GM18951 (cell line): Measurements from ENCODE around the gene RTN4RL1.
"Not testable (repeated sequence)": the region's sequence is repeated elsewhere in the genome, so short reads cannot be mapped to it uniquely, and the experiment has no call there.

Experiments
- POLR2A ChIP-seq: IDR thresholded peaks from 4 replicates; pipeline ENCODE4 v1.6.1; 2011; ENCODE audit warnings: mild to moderate bottlenecking; ENCODE audit not compliant: insufficient read length, insufficient read depth; ENCODE audit errors: extremely low read depth
- in situ Hi-C: fragments of 300-500 bp; cut with MboI; formaldehyde crosslinking; loops from one replicate; pipeline ENCODE4 v1.12.0; 2022; ENCODE audit warnings: low sequenced_read_pairs, mixed read lengths, inconsistent platforms; ENCODE audit not compliant: unreplicated experiment

RTN4RL1 gene

DNA sequence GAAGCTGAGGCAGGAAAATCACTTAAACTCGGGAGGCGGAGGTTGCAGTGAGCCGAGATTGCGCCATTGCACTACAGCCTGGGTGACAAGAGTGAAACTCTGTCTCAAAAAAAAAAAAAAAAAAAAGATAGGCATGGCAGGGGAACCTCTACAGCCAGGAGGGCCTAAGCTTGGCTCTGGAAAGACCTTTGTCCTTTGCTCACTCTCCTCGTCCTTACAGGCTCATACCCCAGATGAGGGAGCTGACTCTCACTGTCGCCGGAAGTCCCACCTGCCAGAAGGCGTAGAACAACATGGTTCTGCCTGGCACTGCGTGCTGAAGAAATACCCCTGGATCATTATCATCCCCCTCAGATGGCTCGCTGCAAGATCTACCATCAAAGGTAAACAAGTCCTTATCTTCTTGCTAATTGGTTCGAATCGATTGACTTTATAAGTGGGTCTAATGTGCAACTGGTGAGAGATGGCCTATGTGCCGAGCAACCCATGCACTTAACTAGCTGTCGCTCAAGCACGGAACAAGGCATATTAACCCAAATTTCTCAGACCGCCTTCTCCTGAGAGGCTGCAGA, 29.7 kb downstream of the RTN4RL1 start:
- no peak for TF ChIP-seq POLR2A
- in situ Hi-C loops = no loop called here

DNA sequence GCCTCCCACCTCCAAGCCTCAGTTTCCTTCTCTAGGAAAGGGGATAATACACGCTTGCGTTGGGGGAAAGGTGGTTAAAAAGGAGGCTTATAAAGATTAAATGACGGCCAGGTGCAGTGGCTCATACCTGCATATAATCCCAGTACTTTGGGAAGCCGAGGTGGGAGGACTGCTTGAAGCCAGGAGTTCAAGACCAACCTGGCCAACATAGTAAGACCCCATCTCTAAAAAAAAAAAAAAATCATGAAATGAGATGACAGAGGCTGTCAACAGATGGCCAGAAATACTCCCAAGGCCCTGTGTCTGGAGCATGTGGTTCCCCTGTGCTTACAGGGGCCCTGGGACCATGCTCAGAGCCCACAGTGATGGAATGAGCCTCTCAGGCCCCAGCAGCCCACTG, 30.4 kb downstream of the RTN4RL1 start:
- TF ChIP-seq POLR2A = no peak
- in situ Hi-C loops = no loop called here

DNA sequence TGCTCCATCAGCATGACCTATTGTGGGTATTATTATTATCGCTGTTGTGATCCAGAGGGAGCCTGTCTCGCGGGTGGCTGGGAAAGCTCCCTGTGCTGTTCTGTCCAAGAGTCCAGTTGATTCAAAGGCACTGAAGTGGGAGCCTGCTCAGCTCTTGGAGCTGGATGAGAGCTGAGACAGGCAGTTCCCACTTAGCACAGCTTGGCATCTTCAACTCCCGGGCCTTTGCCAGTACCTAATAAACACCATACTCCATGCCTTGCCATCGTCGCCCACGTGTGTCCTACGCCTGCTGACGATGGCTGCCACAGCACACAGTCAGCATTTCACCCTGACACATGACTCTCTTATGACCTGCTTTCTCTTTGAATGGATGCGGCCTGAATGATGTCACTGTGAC, 32.6 kb downstream of the RTN4RL1 start:
- TF ChIP-seq POLR2A = no peak
- in situ Hi-C loops = no loop called here

DNA sequence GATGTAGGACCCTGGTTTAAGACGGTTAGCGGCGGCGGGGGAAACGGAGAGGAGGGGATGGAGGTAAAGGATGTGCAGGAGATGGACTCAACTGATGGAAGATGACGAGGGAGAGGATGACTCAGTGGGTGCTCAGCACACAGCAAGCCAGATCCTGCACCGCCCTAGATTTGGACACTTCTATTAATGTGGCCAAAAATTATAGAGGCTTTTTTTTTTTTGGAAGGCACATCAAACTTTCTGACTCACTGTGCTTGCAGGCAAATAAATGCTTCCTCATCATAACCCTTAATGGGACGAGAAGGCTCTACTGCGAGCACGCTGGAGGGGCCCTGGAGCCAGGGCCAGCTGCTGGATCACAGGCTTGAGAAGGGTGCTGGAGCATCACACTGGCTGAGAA, 36.0 kb downstream of the RTN4RL1 start:
- in situ Hi-C loops = no loop called here
- no peak for TF ChIP-seq POLR2A

DNA sequence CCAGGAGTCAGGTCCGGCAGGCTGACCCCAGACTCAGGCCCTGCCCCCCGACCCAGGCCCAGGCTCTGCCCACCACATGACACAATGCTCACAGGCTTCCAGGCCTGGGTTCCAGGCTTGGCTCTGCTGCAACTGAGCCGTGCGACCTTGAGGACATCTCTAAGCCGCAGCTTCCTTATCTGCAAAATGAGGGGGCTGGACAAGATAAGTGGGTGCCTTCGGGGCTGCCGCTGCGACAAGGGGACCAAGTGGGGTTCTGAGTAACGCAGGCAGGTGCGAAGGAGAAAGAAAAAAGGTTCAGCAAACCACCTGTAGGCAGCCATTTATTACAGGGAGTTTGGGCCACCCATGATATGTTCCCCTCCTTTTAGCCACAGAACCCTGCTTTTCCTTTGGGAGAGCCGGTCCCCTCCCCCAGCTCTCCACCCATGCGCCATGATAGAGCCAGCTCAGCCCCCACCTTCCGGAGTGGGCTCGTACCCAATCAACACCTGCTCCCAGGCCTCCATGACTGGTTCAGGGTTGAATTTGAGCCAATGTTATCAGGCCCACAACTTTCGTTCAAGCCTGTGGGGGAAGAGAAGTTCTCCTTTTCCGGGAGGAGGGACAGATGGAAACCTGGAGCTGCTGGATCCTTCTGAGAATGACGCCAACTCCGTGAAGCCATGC, 38.2 kb downstream of the RTN4RL1 start:
- TF ChIP-seq POLR2A = no peak
- in situ Hi-C loops = no loop called here

DNA sequence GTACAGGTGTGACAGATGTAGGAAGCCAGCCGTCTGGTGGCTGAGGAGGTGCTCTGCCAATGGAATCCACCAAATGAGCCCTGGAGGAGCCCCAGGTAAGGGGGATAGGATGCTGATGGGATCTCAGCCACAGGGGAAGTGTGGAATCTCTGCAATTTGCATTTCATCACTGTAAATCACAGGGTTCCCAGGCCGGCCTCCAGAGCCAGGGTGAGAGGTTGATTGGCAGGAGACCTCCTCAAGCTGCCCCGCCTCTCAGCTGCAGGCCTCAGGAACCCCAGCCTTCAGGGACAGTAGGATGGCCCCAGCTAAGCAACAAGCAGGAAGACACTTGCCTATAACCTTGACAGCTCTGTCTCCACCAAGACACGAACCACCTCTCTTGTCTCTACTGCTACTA, 39.4 kb downstream of the RTN4RL1 start:
- in situ Hi-C loops = no loop called here
- TF ChIP-seq POLR2A = no peak

DNA sequence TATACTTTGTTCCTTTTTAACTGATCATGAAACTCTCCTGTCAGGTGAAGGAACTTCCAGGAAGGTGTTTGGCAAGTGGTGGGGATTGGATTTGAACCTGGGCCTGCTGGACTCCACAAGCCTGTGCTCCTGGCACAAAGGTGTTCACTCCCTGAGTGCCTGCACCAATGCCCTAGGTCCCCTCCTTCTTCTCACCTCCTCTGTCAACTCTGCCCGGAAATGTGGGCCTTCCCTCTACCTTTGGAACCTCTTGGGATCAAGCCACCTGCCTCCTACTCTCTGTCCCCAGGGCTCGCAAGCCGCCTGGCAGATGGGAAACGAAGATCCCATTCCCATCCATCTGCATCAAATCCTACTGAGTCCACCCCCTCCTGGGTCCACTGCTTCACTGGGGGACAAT, 40.0 kb downstream of the RTN4RL1 start:
- in situ Hi-C loops = no loop called here
- TF ChIP-seq POLR2A = no peak

DNA sequence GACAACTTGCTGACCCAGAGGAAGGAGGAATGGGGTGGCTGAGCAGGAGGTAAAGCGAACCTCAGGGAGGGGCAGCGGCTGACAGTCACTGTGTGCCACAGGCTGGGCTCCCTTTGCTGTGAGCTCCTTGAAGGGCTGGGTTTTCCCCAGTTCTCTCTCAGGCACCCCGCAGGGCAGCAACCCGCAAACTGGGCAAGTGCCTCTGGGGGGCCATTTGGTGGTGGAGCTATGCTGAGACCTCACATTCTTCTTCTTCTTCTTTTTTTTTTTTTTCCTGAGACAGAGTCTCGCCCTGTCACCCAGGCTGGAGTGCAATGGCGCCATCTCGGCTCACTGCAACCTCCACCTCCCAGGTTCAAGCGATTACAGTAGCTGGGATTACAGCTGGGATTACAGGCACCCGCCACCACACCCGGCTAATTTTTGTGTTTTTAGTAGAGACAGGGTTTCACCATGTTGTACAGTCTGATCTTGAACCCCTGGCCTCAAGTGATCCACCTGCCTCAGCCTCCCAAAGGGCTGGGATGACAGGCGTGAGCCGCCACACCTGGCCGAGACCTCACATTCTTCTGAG, 42.3 kb downstream of the RTN4RL1 start:
- in situ Hi-C loops = not testable (repeated sequence)

DNA sequence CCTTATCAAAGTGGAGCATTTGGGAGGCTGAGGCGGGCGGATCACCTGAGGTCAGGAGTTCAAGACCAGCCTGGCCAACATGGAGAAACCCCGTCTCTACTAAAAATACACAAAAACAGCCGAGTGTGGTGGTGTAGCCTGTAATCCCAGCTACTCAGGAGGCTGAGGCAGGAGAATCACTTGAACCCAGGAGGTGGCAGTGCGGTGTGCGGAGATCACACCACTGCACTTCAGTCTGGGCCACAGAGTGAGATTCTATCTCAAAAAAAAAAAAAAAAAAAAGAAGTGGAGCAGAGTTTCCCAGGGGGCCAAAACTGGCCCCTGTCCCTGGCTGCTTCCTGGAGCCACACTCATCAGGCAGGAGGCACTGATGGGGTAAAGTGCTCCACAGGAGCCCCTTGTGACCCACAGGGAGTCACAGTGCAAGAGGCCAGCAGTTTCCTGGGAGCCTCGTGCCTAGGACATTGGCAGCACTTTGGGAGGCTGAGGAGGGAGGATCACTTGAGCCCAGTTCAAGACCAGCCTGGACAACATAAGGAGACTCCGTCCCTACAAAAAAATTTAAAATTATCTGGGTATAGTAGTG, 44.4 kb downstream of the RTN4RL1 start:
- no peak for TF ChIP-seq POLR2A
- in situ Hi-C loops = no loop called here

DNA sequence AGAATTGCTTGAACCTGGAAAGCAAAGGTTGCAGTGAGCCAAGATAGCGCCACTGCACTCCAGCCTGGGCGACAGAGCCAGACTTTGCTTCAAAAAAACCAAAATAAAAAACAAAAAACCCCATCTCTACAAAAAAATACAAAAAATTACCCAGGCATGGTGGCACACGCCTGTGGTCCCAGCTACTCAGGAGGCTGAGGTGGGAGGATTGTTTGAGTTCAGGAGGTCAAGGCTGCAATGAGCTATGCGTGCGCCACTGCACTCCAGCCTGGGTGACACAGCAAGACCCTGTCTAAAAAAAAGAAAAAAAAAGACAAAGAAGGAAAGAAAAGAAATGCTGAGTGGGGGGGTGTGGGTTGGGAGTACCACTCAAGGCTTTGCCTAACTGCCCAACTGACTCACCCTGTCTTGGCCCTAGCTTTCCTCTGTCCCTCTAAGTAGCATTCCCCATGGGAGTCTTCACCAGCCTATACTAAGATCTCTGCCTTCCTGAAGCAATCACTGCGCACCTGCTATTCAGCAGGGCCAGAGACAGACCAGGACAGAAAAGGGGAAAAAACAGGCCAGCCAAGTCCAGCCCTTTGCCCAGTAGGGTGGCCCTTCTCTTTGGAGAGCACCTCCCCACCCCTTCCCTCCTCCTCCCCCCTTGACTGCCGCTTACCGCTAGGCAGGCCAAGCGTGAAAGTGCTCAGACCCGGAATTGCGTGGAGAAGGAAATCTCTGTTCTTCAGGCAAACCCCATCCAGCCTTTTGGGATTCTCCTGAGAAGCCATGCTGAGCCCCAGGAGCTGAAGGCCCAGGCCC, 45.8 kb downstream of the RTN4RL1 start:
- no peak for TF ChIP-seq POLR2A
- in situ Hi-C loops = no loop called here

DNA sequence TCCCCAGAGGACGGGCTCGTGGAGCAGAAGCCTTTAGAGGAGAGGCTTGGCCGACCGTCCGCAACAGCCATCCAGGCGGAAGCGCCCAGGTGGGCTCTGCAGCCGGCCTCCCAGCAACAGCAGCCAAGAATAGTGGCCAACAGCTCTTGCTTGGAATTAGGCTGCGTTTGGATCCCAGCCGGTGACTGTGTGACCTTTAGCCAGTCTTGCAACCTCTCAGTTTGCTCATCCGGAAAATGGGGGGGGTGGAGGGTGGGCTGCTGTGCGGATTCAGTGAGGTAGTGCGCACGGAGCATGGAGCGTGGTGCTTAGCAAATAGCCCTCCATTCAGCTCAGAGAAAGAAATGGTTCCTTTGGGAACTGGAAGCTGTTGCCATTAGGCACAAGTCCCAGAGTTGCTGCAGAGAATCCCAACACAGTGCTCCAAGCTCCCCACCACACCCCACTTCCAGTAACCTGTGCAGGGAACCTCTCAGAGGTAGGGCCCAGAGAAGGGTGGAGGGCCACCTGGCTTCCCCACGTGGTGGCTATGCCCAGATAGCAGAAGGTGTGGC, 46.7 kb downstream of the RTN4RL1 start:
- no peak for TF ChIP-seq POLR2A
- in situ Hi-C loops = no loop called here

DNA sequence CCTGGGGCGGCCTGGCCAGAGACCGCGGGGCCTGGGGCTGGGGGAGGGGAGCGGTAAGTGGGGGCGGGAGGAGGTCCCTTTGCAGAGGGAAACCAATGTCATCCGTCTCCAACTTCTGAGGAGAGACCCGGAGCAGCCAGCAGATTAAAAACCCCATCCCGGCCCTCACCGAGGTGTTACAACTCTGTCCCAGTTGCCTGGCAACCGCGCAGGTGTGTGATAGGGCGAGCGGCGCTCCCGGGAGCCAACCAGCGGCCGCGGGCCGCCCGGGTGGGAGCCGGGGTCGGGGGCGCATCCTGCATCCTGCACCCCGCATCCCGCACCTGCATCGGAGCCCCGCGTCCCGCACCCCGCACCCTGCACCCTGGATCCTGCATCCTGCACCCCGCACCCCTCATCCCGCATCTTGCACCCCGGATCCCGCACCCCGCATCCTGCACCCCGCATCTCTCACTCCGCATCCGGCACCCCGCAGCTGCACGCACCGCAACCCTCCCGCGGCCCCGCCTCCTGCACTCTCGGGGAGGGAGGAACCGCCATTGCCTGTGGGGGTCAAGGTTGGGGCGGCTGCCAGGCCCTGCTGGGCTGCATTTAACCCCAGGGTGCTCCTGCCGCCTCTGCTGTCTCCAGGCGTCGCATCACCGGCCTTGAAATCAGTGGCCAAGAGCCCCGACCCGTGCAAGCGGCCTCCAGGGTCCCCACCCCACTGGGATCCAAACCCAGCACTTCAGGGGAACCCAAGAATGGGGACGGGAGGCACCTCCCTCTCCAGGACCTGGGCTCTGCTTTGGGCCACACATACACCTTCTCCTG, 47.3 kb downstream of the RTN4RL1 start:
- no peak for TF ChIP-seq POLR2A
- in situ Hi-C loops = no loop called here
